B cell (primary cell): ENCODE measurements around the gene KATNB1. TPM values are rescaled to one million over a fixed set of nuclear protein-coding genes. Genes with fewer than 3 reads are reported as not detected.
"Not testable (repeated sequence)": the region's sequence is repeated elsewhere in the genome, so short reads cannot be mapped to it uniquely, and the experiment has no call there.

ENCODE experiments used
- ATAC-seq: fragments of 200-7000 bp; cut with Tn5 transposase; one replicate; pipeline ENCODE4 v1.10.0; 2021; ENCODE audit warnings: low read depth, mild to moderate bottlenecking, moderate number of reproducible peaks, moderate library complexity
- CTCF ChIA-PET: fragments of 350-600 bp; sonication (Branson Sonifier 250); formaldehyde crosslinking; loops from one replicate; lab custom pipeline; 2021; ENCODE audit warnings: antibody characterized with exemption, inconsistent platforms; lab: Charles Lee
- POLR2A ChIA-PET: fragments of 350-600 bp; sonication (Branson Sonifier 250); formaldehyde crosslinking; loops from one replicate; lab custom pipeline; 2021; ENCODE audit warnings: antibody characterized with exemption; lab: Charles Lee
- DNase-seq: peaks from one replicate; pipeline ENCODE4 v3.0.0; 2013
- H2AFZ ChIP-seq: 2 replicates; pipeline ENCODE4 v1.6.1; 2012; ENCODE audit warnings: mild to moderate bottlenecking, low read depth, low read length; ENCODE audit not compliant: insufficient read depth, poor library complexity, severe bottlenecking
- H3K27ac ChIP-seq, 2 donors: 1 replicate in 1 of 2; 2 replicates in 1 of 2; pipeline ENCODE4 v1.5.1; 2012 to 2013; ENCODE audit warnings: low read length in 2 of 2, mild to moderate bottlenecking in 2 of 2, moderate library complexity in 1 of 2
- H3K27me3 ChIP-seq, 4 experiments: fragments of 200-600 bp in 1 of 4; sonication (generic) in 1 of 4; replicated peaks in 1 of 4; 1 replicate in 2 of 4; 2 replicates in 2 of 4; pipeline versions ENCODE4 v1.6.1 to v1.7.0; 2013 to 2016; ENCODE audit warnings: low read length in 3 of 4, mild to moderate bottlenecking in 2 of 4, mixed read lengths in 1 of 4, moderate library complexity in 1 of 4; ENCODE audit not compliant: insufficient read depth in 4 of 4, control insufficient read depth in 3 of 4; ENCODE audit errors: control extremely low read depth in 1 of 4
- H3K36me3 ChIP-seq, 2 experiments: replicated peaks in 1 of 2; 1 replicate in 1 of 2; 2 replicates in 1 of 2; pipeline versions ENCODE4 v1.6.1 to v1.7.1; 2013; ENCODE audit warnings: low read length in 1 of 2; ENCODE audit not compliant: insufficient read depth in 2 of 2, control insufficient read depth in 1 of 2; ENCODE audit errors: control extremely low read depth in 1 of 2, extremely low read depth in 1 of 2
- H3K4me1 ChIP-seq, 2 donors: fragments of 200-600 bp in 1 of 2; sonication (generic) in 1 of 2; 1 replicate in 1 of 2; 2 replicates in 1 of 2; pipeline versions ENCODE4 v1.5.1 to v1.6.1; 2013 to 2017; ENCODE audit warnings: low read length in 2 of 2; ENCODE audit not compliant: control insufficient read depth in 2 of 2, insufficient read depth in 2 of 2
- H3K4me2 ChIP-seq: replicated peaks from 2 replicates; pipeline ENCODE3; 2012; ENCODE audit warnings: mild to moderate bottlenecking, low read depth, low read length; ENCODE audit not compliant: poor library complexity, severe bottlenecking
- H3K4me3 ChIP-seq, 5 experiments: fragments of 200-600 bp in 1 of 5; sonication (generic) in 1 of 5; 1 replicate in 3 of 5; 2 replicates in 2 of 5; pipeline versions ENCODE4 v1.5.1 to v1.7.0; 2011 to 2016; ENCODE audit warnings: low read length in 4 of 5, mild to moderate bottlenecking in 4 of 5, low read depth in 2 of 5, control low read depth in 1 of 5, moderate library complexity in 1 of 5; ENCODE audit not compliant: insufficient read depth in 1 of 5; ENCODE audit errors: control extremely low read depth in 1 of 5, extremely low read depth in 1 of 5
- H3K79me2 ChIP-seq: fragments of 200-600 bp; sonication (generic); one replicate; pipeline ENCODE4 v1.6.0; 2016; ENCODE audit warnings: low read length; ENCODE audit not compliant: control insufficient read depth, insufficient read depth
- H3K9ac ChIP-seq: fragments of 200-600 bp; sonication (generic); 2 replicates; pipeline ENCODE4 v1.6.1; 2017; ENCODE audit warnings: mild to moderate bottlenecking, low read length, moderate library complexity
- H3K9me3 ChIP-seq, 3 donors: one replicate each; pipeline versions ENCODE4 v1.6.1 to v1.7.1; 2013; ENCODE audit warnings: low read length in 2 of 3; ENCODE audit not compliant: control insufficient read depth in 2 of 3, insufficient read depth in 1 of 3; ENCODE audit errors: control extremely low read depth in 1 of 3
- H4K20me1 ChIP-seq: 2 replicates; pipeline ENCODE4 v1.6.0; 2012; ENCODE audit warnings: mild to moderate bottlenecking, low read length; ENCODE audit not compliant: insufficient read depth, control insufficient read depth, poor library complexity, severe bottlenecking
- H3K27ac Mint-ChIP-seq: one replicate; pipeline ENCODE4 v1.8.0; 2021; ENCODE audit warnings: mixed read lengths
- H3K27me3 Mint-ChIP-seq: one replicate; pipeline ENCODE4 v1.8.0; 2021; ENCODE audit warnings: mixed read lengths
- H3K4me1 Mint-ChIP-seq: one replicate; pipeline ENCODE4 v1.8.0; 2021; ENCODE audit warnings: mixed read lengths
- H3K4me3 Mint-ChIP-seq: one replicate; pipeline ENCODE4 v1.8.0; 2021; ENCODE audit warnings: mixed read lengths
- H3K9me3 Mint-ChIP-seq: one replicate; pipeline ENCODE4 v1.8.0; 2022; ENCODE audit warnings: mixed read lengths; ENCODE audit not compliant: insufficient read depth
- CTCF ChIP-seq: fragments of 200-600 bp; IDR thresholded peaks from one replicate; pipeline ENCODE4 v1.8.0; 2022; ENCODE audit warnings: antibody characterized with exemption, mild to moderate bottlenecking
- EZH2 ChIP-seq: IDR thresholded peaks from 2 replicates; pipeline ENCODE4 v1.6.1; 2012; ENCODE audit warnings: borderline replicate concordance, low read depth, mild to moderate bottlenecking, moderate library complexity, low read length; ENCODE audit not compliant: insufficient read depth, poor library complexity, severe bottlenecking
- WGBS: methylation state at CpG from one replicate; pipeline ENCODE4 v1.1.5; 2013; ENCODE audit warnings: missing lambda C conversion rate; ENCODE audit not compliant: insufficient coverage; 5-methylcytosine and 5-hydroxymethylcytosine counted together
- intact Hi-C: fragments of 100-400 bp; cut with micrococcal nuclease; formaldehyde crosslinking; loops from one replicate; pipeline ENCODE4 v1.10.0; 2022
- polyA plus RNA-seq: library from polyadenylated mRNA; depleted of rRNA; stranded (reverse); fragments of >200 nt; gene quantifications from 2 replicates; pipeline ENCODE4 v1.2.3, GENCODE V29; 2012
- total RNA-seq, 2 donors: library from RNA; stranded (reverse); fragments of 120-200 nt in 1 of 2; gene quantifications; 1 replicate in 1 of 2; 2 replicates in 1 of 2; pipeline versions ENCODE4 v1.2.3 to v1.2.4, GENCODE V29; 2013 to 2022

KATNB1 gene
- total and polyA plus RNA-seq, 2 donors (not counting 1 experiment from before 2014, with no cell fraction given) = 20.3 to 29.0 TPM

GRCh38 chr16:57794849-57795430, 59.4 kb downstream of the KATNB1 start:
- Mint-ChIP-seq H3K9me3 (no peaks in the 10 kb centered on the region), H3K27ac (no peak overlapping the region), H3K4me3 (no peak overlapping the region), H3K27me3 (peaks cover 20% of the 10 kb centered on the region), H3K4me1 (peaks cover 5% of the 10 kb centered on the region)
- Histone ChIP-seq H3K9me3 (no peaks in the 10 kb centered on the region), H4K20me1 (no peaks in the 10 kb centered on the region), H2AFZ (no peak overlapping the region), H3K79me2 (no peaks in the 10 kb centered on the region), H3K4me1 (peaks cover 4 to 5% of the 10 kb centered on the region in 2 donors), H3K4me2 (no peak overlapping the region), H3K36me3 (no peaks in the 10 kb centered on the region), H3K4me3 (no peak overlapping the region), H3K27me3 (peaks cover 0 to 17% (median 6%) of the 10 kb centered on the region in 4 experiments), H3K27ac (no peak overlapping the region), H3K9ac (no peak overlapping the region)
- intact Hi-C loops = no loop called here
- TF ChIP-seq CTCF (no peak), EZH2 (no peak)
- ATAC-seq (no peak), DNase-seq (no peak)
- CTCF ChIA-PET = interaction anchor here (0.7 to 1.1 kb wide), 4 partner anchors 14 to 213 kb away, joined by 3 read pairs; no protein-coding TSS in a partner anchor
- 92% methylated on average over 18 of the region's 18 CpGs for WGBS
- POLR2A ChIA-PET = no interaction called here

- TF ChIP-seq EZH2 = no peak
- TF ChIP-seq CTCF = no peak
- no peak overlapping the region for H3K4me2 ChIP-seq
- WGBS = 37% methylated on average over 7 of the region's 9 CpGs
- no peak for DNase-seq
- no peaks in the 10 kb centered on the region for H3K79me2 ChIP-seq
- H3K4me1 ChIP-seq = peaks cover 4 to 7% of the 10 kb centered on the region in 2 donors
- peaks cover 0 to 22% (median 7%) of the 10 kb centered on the region in 4 experiments for H3K27me3 ChIP-seq
- no peaks in the 10 kb centered on the region for H3K9me3 ChIP-seq
- H3K36me3 ChIP-seq = no peaks in the 10 kb centered on the region
- intact Hi-C loops = no loop called here
- Mint-ChIP-seq H3K27me3 (peaks cover 25% of the 10 kb centered on the region), H3K4me1 (peaks cover 7% of the 10 kb centered on the region), H3K27ac (no peak overlapping the region), H3K9me3 (no peaks in the 10 kb centered on the region), H3K4me3 (no peak overlapping the region)
- ATAC-seq = no peak
- no peak overlapping the region for H2AFZ ChIP-seq
- H3K9ac ChIP-seq = no peak overlapping the region
- CTCF ChIA-PET = interaction anchor here (0.7 to 1.1 kb wide), 2 partner anchors 13 to 213 kb away, joined by 3 read pairs; no protein-coding TSS in a partner anchor
- no peaks in the 10 kb centered on the region for H4K20me1 ChIP-seq
- H3K4me3 ChIP-seq = no peak overlapping the region
- POLR2A ChIA-PET = no interaction called here
- H3K27ac ChIP-seq = no peak overlapping the region
Measured at GRCh38 chr16:57795431-57795878, 59.9 kb downstream of the KATNB1 start.

GRCh38 chr16:57796014-57796413, 60.4 kb downstream of the KATNB1 start:
- H3K27ac ChIP-seq, H3K36me3 ChIP-seq, H3K4me3 ChIP-seq, DNase-seq, H3K9ac ChIP-seq, H3K27ac Mint-ChIP-seq, POLR2A ChIA-PET, ATAC-seq, intact Hi-C loops, H2AFZ ChIP-seq, H3K4me2 ChIP-seq, H3K4me1 ChIP-seq, H4K20me1 ChIP-seq, H3K4me1 Mint-ChIP-seq, H3K4me3 Mint-ChIP-seq, H3K9me3 Mint-ChIP-seq, H3K79me2 ChIP-seq, H3K9me3 ChIP-seq: not testable (repeated sequence)
- H3K27me3 ChIP-seq = peaks cover 0 to 28% (median 10%) of the 10 kb centered on the region in 4 experiments
- H3K27me3 Mint-ChIP-seq = peaks cover 30% of the 10 kb centered on the region
- CTCF ChIA-PET = interaction anchor here (1.1 kb wide), 1 partner anchor 13 kb away, joined by 3 read pairs; no protein-coding TSS in a partner anchor
- WGBS = 95% methylated on average over 5 of the region's 5 CpGs
